H9 (cell line): Measurements from ENCODE around the gene KIF21A. TPM values are rescaled to one million over a fixed set of nuclear protein-coding genes. Genes with fewer than 3 reads are reported as not detected.

Experiments
- DNase-seq: peaks from one replicate; pipeline ENCODE4 v3.0.0-alpha.2; 2017
- H2AFZ ChIP-seq: one replicate; pipeline ENCODE4 v1.6.1; 2013; ENCODE audit warnings: mild to moderate bottlenecking, low read length, control low read depth, moderate library complexity
- H2AK5ac ChIP-seq: 2 replicates; pipeline ENCODE4 v1.6.1; 2013; ENCODE audit warnings: low read length, control low read depth, mixed read lengths; ENCODE audit not compliant: insufficient read length
- H2BK120ac ChIP-seq: one replicate; pipeline ENCODE4 v1.6.1; 2013; ENCODE audit warnings: low read depth, mild to moderate bottlenecking, low read length, control low read depth, inconsistent platforms; ENCODE audit not compliant: poor library complexity, severe bottlenecking
- H2BK12ac ChIP-seq: 2 replicates; pipeline ENCODE4 v1.6.1; 2013; ENCODE audit warnings: low read length, control low read depth, mixed read lengths, low read depth; ENCODE audit not compliant: insufficient read length
- H2BK15ac ChIP-seq: 2 replicates; pipeline ENCODE4 v1.6.1; 2013; ENCODE audit warnings: low read depth, low read length, control low read depth
- H2BK20ac ChIP-seq: one replicate; pipeline ENCODE4 v1.6.1; 2013; ENCODE audit warnings: low read depth, mild to moderate bottlenecking, low read length, control low read depth, inconsistent platforms; ENCODE audit not compliant: poor library complexity, severe bottlenecking
- H2BK5ac ChIP-seq: 2 replicates; pipeline ENCODE4 v1.6.1; 2013; ENCODE audit warnings: low read length, control low read depth, mixed read lengths; ENCODE audit not compliant: insufficient read length
- H3K14ac ChIP-seq: 2 replicates; pipeline ENCODE4 v1.6.1; 2013; ENCODE audit warnings: low read length, control low read depth; ENCODE audit not compliant: insufficient read depth
- H3K18ac ChIP-seq: 2 replicates; pipeline ENCODE4 v1.6.1; 2013; ENCODE audit warnings: low read depth, mild to moderate bottlenecking, mixed read lengths, low read length, control low read depth; ENCODE audit not compliant: insufficient read length
- H3K23ac ChIP-seq: 2 replicates; pipeline ENCODE4 v1.6.1; 2013; ENCODE audit warnings: low read length, control low read depth, mixed read lengths, low read depth; ENCODE audit not compliant: insufficient read length
- H3K23me2 ChIP-seq: 2 replicates; pipeline ENCODE4 v1.6.1; 2013; ENCODE audit warnings: low read depth, mild to moderate bottlenecking, mixed read lengths, low read length, control low read depth; ENCODE audit not compliant: insufficient read length, poor library complexity, severe bottlenecking
- H3K27ac ChIP-seq: 2 replicates; pipeline ENCODE4 v1.5.1; 2013; ENCODE audit warnings: low read length, control low read depth, mixed read lengths, low read depth; ENCODE audit not compliant: insufficient read length
- H3K27me3 ChIP-seq: 2 replicates; pipeline ENCODE4 v1.6.1; 2013; ENCODE audit warnings: low read length, control low read depth, inconsistent platforms; ENCODE audit not compliant: insufficient read depth
- H3K4ac ChIP-seq: 2 replicates; pipeline ENCODE4 v1.6.1; 2013; ENCODE audit warnings: low read depth, mild to moderate bottlenecking, control low read depth, inconsistent platforms, low read length, moderate library complexity
- H3K4me1 ChIP-seq: 2 replicates; pipeline ENCODE4 v1.6.1; 2013; ENCODE audit warnings: low read length, control low read depth, inconsistent platforms; ENCODE audit not compliant: insufficient read depth
- H3K4me2 ChIP-seq: 2 replicates; pipeline ENCODE4 v1.6.1; 2013; ENCODE audit warnings: low read length, control low read depth, mixed read lengths; ENCODE audit not compliant: insufficient read length, insufficient read depth
- H3K56ac ChIP-seq: 2 replicates; pipeline ENCODE4 v1.6.1; 2013; ENCODE audit warnings: low read depth, mild to moderate bottlenecking, mixed read lengths, low read length, control low read depth; ENCODE audit not compliant: insufficient read length
- H3K79me1 ChIP-seq: 2 replicates; pipeline ENCODE4 v1.6.1; 2013; ENCODE audit warnings: low read depth, mild to moderate bottlenecking, moderate library complexity, low read length, control low read depth, inconsistent platforms; ENCODE audit not compliant: insufficient read depth, poor library complexity, severe bottlenecking
- H3K79me2 ChIP-seq: 2 replicates; pipeline ENCODE4 v1.6.1; 2013; ENCODE audit warnings: low read length, control low read depth, inconsistent platforms; ENCODE audit not compliant: insufficient read depth
- H3K9ac ChIP-seq: 2 replicates; pipeline ENCODE4 v1.6.1; 2013; ENCODE audit warnings: low read length, control low read depth, mixed read lengths; ENCODE audit not compliant: insufficient read length; ENCODE audit errors: extremely low read depth
- H3K9me3 ChIP-seq: one replicate; pipeline ENCODE4 v1.6.1; 2013; ENCODE audit warnings: low read depth, low read length, inconsistent platforms; ENCODE audit not compliant: control insufficient read depth
- H3T11ph ChIP-seq: one replicate; pipeline ENCODE4 v1.6.1; 2013; ENCODE audit warnings: mild to moderate bottlenecking, low read length, control low read depth, inconsistent platforms
- H4K20me1 ChIP-seq: one replicate; pipeline ENCODE4 v1.6.1; 2013; ENCODE audit not compliant: control insufficient read depth, insufficient read length, insufficient read depth
- H4K5ac ChIP-seq: 2 replicates; pipeline ENCODE4 v1.6.1; 2013; ENCODE audit warnings: low read depth, mild to moderate bottlenecking, mixed read lengths, low read length, control low read depth; ENCODE audit not compliant: insufficient read length
- H4K8ac ChIP-seq: replicated peaks from 2 replicates; pipeline ENCODE4 v1.6.1; 2013; ENCODE audit warnings: low read length, control low read depth, mixed read lengths, low read depth; ENCODE audit not compliant: insufficient read length
- H4K91ac ChIP-seq: 2 replicates; pipeline ENCODE4 v1.6.1; 2013; ENCODE audit warnings: low read depth, mild to moderate bottlenecking, moderate library complexity, mixed read lengths, low read length, control low read depth; ENCODE audit not compliant: insufficient read length
- H3K27ac Mint-ChIP-seq, 3 experiments: 2 replicates in 2 of 3; 3 replicates in 1 of 3; pipeline ENCODE4 v1.8.0; 2020 to 2021; ENCODE audit warnings: mixed read lengths in 3 of 3, mild to moderate bottlenecking in 1 of 3, moderate library complexity in 1 of 3
- H3K27me3 Mint-ChIP-seq: 2 replicates; pipeline ENCODE4 v1.8.0; 2021; ENCODE audit warnings: low read depth, mild to moderate bottlenecking, moderate library complexity, mixed read lengths
- H3K36me3 Mint-ChIP-seq, 3 experiments: 2 replicates in 2 of 3; 3 replicates in 1 of 3; pipeline ENCODE4 v1.8.0; 2020 to 2021; ENCODE audit warnings: low read depth in 3 of 3, mixed read lengths in 3 of 3; ENCODE audit not compliant: insufficient read depth in 1 of 3
- H3K4me1 Mint-ChIP-seq, 2 experiments: 2 replicates each; pipeline ENCODE4 v1.8.0; 2020; ENCODE audit warnings: mixed read lengths in 2 of 2
- H3K4me3 Mint-ChIP-seq, 2 experiments: 2 replicates in 1 of 2; 3 replicates in 1 of 2; pipeline ENCODE4 v1.8.0; 2020 to 2021; ENCODE audit warnings: mild to moderate bottlenecking in 2 of 2, mixed read lengths in 2 of 2, moderate library complexity in 1 of 2
- H3K9me3 Mint-ChIP-seq, 2 experiments: 2 replicates in 1 of 2; 3 replicates in 1 of 2; pipeline ENCODE4 v1.8.0; 2020; ENCODE audit warnings: mild to moderate bottlenecking in 2 of 2, mixed read lengths in 2 of 2, moderate library complexity in 1 of 2
- CTCF ChIP-seq: fragments of 200-600 bp; sonication (generic); conservative IDR thresholded peaks from 3 replicates; pipeline ENCODE4 v1.8.0; 2021; ENCODE audit warnings: antibody characterized with exemption, mild to moderate bottlenecking
- WGBS: extraction: QIAGEN DNeasy Blood & Tissue Kit; methylation state at CpG from one replicate; pipeline ENCODE4 v1.1.7; 2013; ENCODE audit warnings: missing lambda C conversion rate, low lambda C conversion rate, mixed read lengths; ENCODE audit not compliant: insufficient read length; ENCODE audit errors: extremely low coverage; 5-methylcytosine and 5-hydroxymethylcytosine counted together
- total RNA-seq: library from RNA; stranded (reverse); gene quantifications from 2 replicates; pipeline ENCODE4 v1.2.1, GENCODE V29; 2021

Gene KIF21A
- total RNA-seq, 1 experiment from 2014 or later = 17.2 TPM

- no peak overlapping the region for H2BK15ac ChIP-seq
- H3K4ac ChIP-seq = no peak overlapping the region
- H2BK120ac ChIP-seq = no peak overlapping the region
- no peak overlapping the region for H3K27ac ChIP-seq
- H3K27ac Mint-ChIP-seq = no peak overlapping the region
- no peak overlapping the region for H3K23ac ChIP-seq
- no peak for DNase-seq
- no peak overlapping the region for H3K56ac ChIP-seq
- H3K27me3 Mint-ChIP-seq = no peaks in the 10 kb centered on the region
- no peaks in the 10 kb centered on the region for H3K23me2 ChIP-seq
- H3K79me1 ChIP-seq = no peaks in the 10 kb centered on the region
- no peaks in the 10 kb centered on the region for H3K27me3 ChIP-seq
- no peak overlapping the region for H3K14ac ChIP-seq
- H2BK20ac ChIP-seq = no peak overlapping the region
- no peak overlapping the region for H4K8ac ChIP-seq
- H2AK5ac ChIP-seq = no peak overlapping the region
- no peak overlapping the region for H2BK5ac ChIP-seq
- no peaks in the 10 kb centered on the region for H3K9me3 ChIP-seq
- H4K91ac ChIP-seq = no peak overlapping the region
- no peaks in the 10 kb centered on the region for H3K9me3 Mint-ChIP-seq
- no peak overlapping the region for H3K18ac ChIP-seq
- no CpG with 5 or more reads among the region's 2 CpGs for WGBS
- H3T11ph ChIP-seq = no peak overlapping the region
- no peak overlapping the region for H4K5ac ChIP-seq
- no peaks in the 10 kb centered on the region; the same call in 1 of the 2 replicates for H3K79me2 ChIP-seq
- peaks cover 2 to 7% (median 2%) of the 10 kb centered on the region in 3 experiments; a peak in 4 of 7 replicates for H3K36me3 Mint-ChIP-seq
- no peak overlapping the region for H3K4me3 Mint-ChIP-seq
- H3K4me2 ChIP-seq = no peak overlapping the region
- no peak overlapping the region for H3K9ac ChIP-seq
- TF ChIP-seq CTCF = no peak
- no peaks in the 10 kb centered on the region for H3K4me1 ChIP-seq
- peaks cover 0 to 3% of the 10 kb centered on the region in 2 experiments; a peak in 1 of 4 replicates for H3K4me1 Mint-ChIP-seq
- no peak overlapping the region for H2BK12ac ChIP-seq
- no peak overlapping the region for H2AFZ ChIP-seq
- no peaks in the 10 kb centered on the region for H4K20me1 ChIP-seq
Measured at GRCh38 chr12:39419471-39419870, 23.4 kb downstream of the KIF21A start.
